Heart right ventricle (tissue), 16 donors: ENCODE measurements around the gene AMZ2. TPM values are rescaled to one million over a fixed set of nuclear protein-coding genes. Genes with fewer than 3 reads are reported as not detected.
A peak's percentile ranks its signal among the peaks of the same experiment; 100 is the strongest.
"Not testable (repeated sequence)": the region's sequence is repeated elsewhere in the genome, so short reads cannot be mapped to it uniquely, and the experiment has no call there.

ENCODE experiments used
- ATAC-seq, 8 donors: fragments of 200-7000 bp; cut with Tn5 transposase; one replicate each; pipeline ENCODE4 v1.9.1; 2020; ENCODE audit warnings: mild to moderate bottlenecking in 8 of 8, moderate library complexity in 8 of 8, moderate number of reproducible peaks in 1 of 8
- DNase-seq, 2 donors: peaks; one replicate each; pipeline ENCODE4 v3.0.0-alpha.2; 2020
- H3K27ac ChIP-seq, 10 donors: fragments of 200-600 bp; sonication (generic) in 2 of 10; one replicate each; pipeline versions ENCODE4 v1.5.0 to v1.8.0; 2020 to 2022; ENCODE audit warnings: mild to moderate bottlenecking in 3 of 10
- H3K27me3 ChIP-seq, 7 donors: fragments of 200-600 bp; one replicate each; pipeline ENCODE4 v1.8.0; 2021 to 2022; ENCODE audit warnings: mild to moderate bottlenecking in 2 of 7
- H3K36me3 ChIP-seq, 9 donors: fragments of 200-600 bp; sonication (generic) in 1 of 9; one replicate each; pipeline versions ENCODE4 v1.5.0 to v1.8.0; 2020 to 2022; ENCODE audit warnings: mild to moderate bottlenecking in 2 of 9
- H3K4me1 ChIP-seq, 9 donors: fragments of 200-600 bp; sonication (generic) in 1 of 9; one replicate each; pipeline versions ENCODE4 v1.5.0 to v1.8.0; 2020 to 2022; ENCODE audit warnings: mild to moderate bottlenecking in 4 of 9
- H3K4me3 ChIP-seq, 10 donors: fragments of 200-600 bp; sonication (generic) in 2 of 10; one replicate each; pipeline versions ENCODE4 v1.5.0 to v1.8.0; 2020 to 2022; ENCODE audit warnings: mild to moderate bottlenecking in 7 of 10, moderate library complexity in 2 of 10
- H3K9me3 ChIP-seq, 11 donors: fragments of 200-600 bp in 10 of 11; sonication (generic) in 2 of 11; one replicate each; pipeline versions ENCODE4 v1.5.0 to v1.8.0; 2013 to 2022; ENCODE audit warnings: mild to moderate bottlenecking in 2 of 11, control low read depth in 1 of 11, moderate library complexity in 1 of 11
- WGBS, 2 donors: extraction: QIAGEN DNeasy Blood & Tissue Kit; methylation state at CpG; one replicate each; pipeline ENCODE4 v1.1.7; 2013; ENCODE audit warnings: inconsistent platforms in 1 of 2; 5-methylcytosine and 5-hydroxymethylcytosine counted together
- intact Hi-C, 10 donors: fragments of 100-400 bp; cut with DNase I; formaldehyde crosslinking; loops; one replicate each; pipeline versions ENCODE4 v1.11.1 to v1.14.2; 2022
- polyA plus RNA-seq, 2 donors: library from polyadenylated mRNA; stranded (reverse); fragments of 200-250 nt; gene quantifications; one replicate each; pipeline ENCODE4 v1.2.3, GENCODE V29; 2013
- total RNA-seq, 10 donors: library from RNA; stranded (reverse); fragmentation: NEBNext Ultra II Directional in 3 of 10; extraction: Animal tissue kit (Norgen Biotek cat#: 25700) in 3 of 10; gene quantifications; one replicate each; pipeline versions ENCODE4 v1.2.1 to v1.2.4, GENCODE V29; 2021 to 2023
- TF ChIP-seq, protein P1 (sequence below), 9 donors: fragments of 200-600 bp; sonication (generic) in 2 of 9; IDR thresholded peaks; one replicate each; pipeline versions ENCODE4 v1.5.0 to v1.8.0; 2021 to 2022; ENCODE audit warnings: antibody characterized with exemption in 9 of 9, mild to moderate bottlenecking in 5 of 9, moderate library complexity in 1 of 9
- donor health status: Arrhythmogenic right ventricular cardiomyopathy.
- donor health status: ischemic (EF 13 %, LVEDD 7.1; RV severe dilation, severe dysfunction).
- donor health status: healthy with polysubstance abuse.
- donor health status: DM: no; HTN: yes; CAD: no.
- donor health status: DM: no; HTN: no; CAD: no.
- donor health status: ischemic (EF 25% LVEDD 6.9; RV normal size, moderate dysfunction).
- donor health status: ischemic (EF 25% LVEDD 5.7; RV mildly dilated, moderate dysfunction).
- donor health status: healthy.
- donor health status: DM: yes; HTN: yes; CAD: no.
- donor health status: Ischemic cardiomyopathy.
- donor health status: ischemic (EF 35%, LVEDD 5.7; RV mildly dilated, moderate dysfunction).
- donor health status: nonischemic (EF 11% LVEDD 7.7; RV severe dilation, severe dysfunction).
- donor health status: DM: yes; HTN: yes; CAD: no.
- donor health status: PGD.
- donor health status: ischemic (EF 29% LVEDD 5.4; RV normal size, mild dysfunction).
- donor health status: nonischemic (EF 23%, LVEDD 6.1; RV moderate dilation, normal function).

AMZ2 gene
- total and polyA plus RNA-seq, 12 donors: 41.6 to 140 (median 106) TPM

GRCh38 chr17:68273722-68274121 is 25.9 kb downstream of the AMZ2 start:
- H3K27me3 ChIP-seq: no peaks in the 10 kb centered on the region
- H3K36me3 ChIP-seq: peaks cover 0 to 65% (median 0%) of the 10 kb centered on the region in 9 donors
- DNase-seq (no peak), ATAC-seq (no peak)
- H3K4me3 ChIP-seq: no peak overlapping the region
- H3K27ac ChIP-seq: peak overlapping the region in 1 of 10 donors; percentile 57
- 67 to 73% methylated on average over 11 of the region's 11 CpGs for WGBS, 2 donors
- H3K9me3 ChIP-seq: peaks cover 0 to 10% (median 0%) of the 10 kb centered on the region in 11 donors
- no peaks in the 10 kb centered on the region for H3K4me1 ChIP-seq
- intact Hi-C loops: loop anchor here in 1 of 10 donors (10.0 kb wide), 1 partner anchor 131 kb away; no protein-coding TSS in a partner anchor
- TF ChIP-seq, protein P1, sequence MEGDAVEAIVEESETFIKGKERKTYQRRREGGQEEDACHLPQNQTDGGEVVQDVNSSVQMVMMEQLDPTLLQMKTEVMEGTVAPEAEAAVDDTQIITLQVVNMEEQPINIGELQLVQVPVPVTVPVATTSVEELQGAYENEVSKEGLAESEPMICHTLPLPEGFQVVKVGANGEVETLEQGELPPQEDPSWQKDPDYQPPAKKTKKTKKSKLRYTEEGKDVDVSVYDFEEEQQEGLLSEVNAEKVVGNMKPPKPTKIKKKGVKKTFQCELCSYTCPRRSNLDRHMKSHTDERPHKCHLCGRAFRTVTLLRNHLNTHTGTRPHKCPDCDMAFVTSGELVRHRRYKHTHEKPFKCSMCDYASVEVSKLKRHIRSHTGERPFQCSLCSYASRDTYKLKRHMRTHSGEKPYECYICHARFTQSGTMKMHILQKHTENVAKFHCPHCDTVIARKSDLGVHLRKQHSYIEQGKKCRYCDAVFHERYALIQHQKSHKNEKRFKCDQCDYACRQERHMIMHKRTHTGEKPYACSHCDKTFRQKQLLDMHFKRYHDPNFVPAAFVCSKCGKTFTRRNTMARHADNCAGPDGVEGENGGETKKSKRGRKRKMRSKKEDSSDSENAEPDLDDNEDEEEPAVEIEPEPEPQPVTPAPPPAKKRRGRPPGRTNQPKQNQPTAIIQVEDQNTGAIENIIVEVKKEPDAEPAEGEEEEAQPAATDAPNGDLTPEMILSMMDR (IDR thresholded peaks at IDR 0.05): no peak

GRCh38 chr17:68276339-68276738 is 28.5 kb downstream of the AMZ2 start:
- H3K9me3 ChIP-seq, DNase-seq, ATAC-seq, H3K27me3 ChIP-seq, H3K27ac ChIP-seq, H3K4me1 ChIP-seq, H3K4me3 ChIP-seq: not testable (repeated sequence)
- 96 to 99% methylated on average over 3 of the region's 3 CpGs for WGBS, 2 donors
- intact Hi-C loops: loop anchor here in 1 of 10 donors (10.0 kb wide), 1 partner anchor 128 kb away; no protein-coding TSS in a partner anchor
- H3K36me3 ChIP-seq: peaks cover 0 to 63% (median 0%) of the 10 kb centered on the region in 9 donors

- Histone ChIP-seq H3K4me1 (no peaks in the 10 kb centered on the region), H3K36me3 (peaks cover 0 to 53% (median 0%) of the 10 kb centered on the region in 9 donors), H3K4me3 (no peak overlapping the region), H3K9me3 (peaks cover 0 to 10% (median 0%) of the 10 kb centered on the region in 11 donors), H3K27me3 (no peaks in the 10 kb centered on the region), H3K27ac (no peak overlapping the region)
- no peak for DNase-seq
- intact Hi-C loops: loop anchor here in 1 of 10 donors (10.0 kb wide), 1 partner anchor 127 kb away; no protein-coding TSS in a partner anchor
- no peak for ATAC-seq
- TF ChIP-seq, protein P1 (IDR thresholded peaks at IDR 0.05): no peak
- WGBS, 2 donors: 98 to 99% methylated on average over 5 of the region's 5 CpGs
These were observed 30.0 kb downstream of the AMZ2 start for GRCh38 chr17:68277807-68278206.

DNA sequence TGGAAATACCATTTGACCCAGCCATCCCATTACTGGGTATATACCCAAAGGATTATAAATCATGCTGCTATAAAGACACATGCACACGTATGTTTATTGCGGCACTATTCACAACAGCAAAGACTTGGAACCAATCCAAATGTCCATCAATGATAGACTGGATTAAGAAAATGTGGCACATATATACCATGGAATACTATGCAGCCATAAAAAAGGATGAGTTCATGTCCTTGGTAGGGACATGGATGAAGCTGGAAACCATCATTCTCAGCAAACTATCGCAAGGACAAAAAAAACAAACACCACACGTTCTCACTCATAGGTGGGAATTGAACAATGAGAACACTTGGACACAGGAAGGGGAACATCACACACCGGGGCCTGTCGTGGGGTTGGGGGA is 34.1 kb downstream of the AMZ2 start:
- DNase-seq, intact Hi-C loops, H3K27me3 ChIP-seq, H3K27ac ChIP-seq, H3K4me1 ChIP-seq, ATAC-seq, H3K4me3 ChIP-seq, H3K9me3 ChIP-seq: not testable (repeated sequence)
- 87 to 92% methylated on average over 4 of the region's 6 CpGs for WGBS, 2 donors
- H3K36me3 ChIP-seq: peaks cover 0 to 35% (median 0%) of the 10 kb centered on the region in 9 donors

DNA sequence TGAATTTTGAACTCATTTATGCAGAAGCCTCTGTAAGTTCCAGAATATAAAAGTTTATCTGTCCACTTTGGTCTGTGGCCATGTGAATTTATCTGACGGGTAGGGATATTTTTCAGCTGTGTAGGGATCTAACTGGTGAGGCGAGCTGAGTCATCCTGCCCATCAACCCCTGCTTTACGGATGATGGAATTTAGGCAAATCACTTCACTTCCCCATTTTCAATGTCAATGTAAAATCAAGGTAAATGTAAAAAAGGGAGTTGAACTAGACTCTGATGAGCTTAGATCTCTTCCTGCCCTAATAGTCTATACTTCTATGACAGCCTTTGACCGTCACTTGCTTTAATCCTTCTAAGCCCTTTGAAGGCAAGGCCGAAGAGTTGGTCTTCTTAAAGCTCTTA is 40.5 kb downstream of the AMZ2 start:
- H3K9me3 ChIP-seq: no peaks in the 10 kb centered on the region
- peak overlapping the region in 2 of 10 donors; percentile 56 to 98 for H3K27ac ChIP-seq
- peak overlapping the region in 1 of 10 donors; percentile 78 for H3K4me3 ChIP-seq
- no peak for DNase-seq
- peaks cover 0 to 19% (median 6%) of the 10 kb centered on the region in 7 donors for H3K27me3 ChIP-seq
- ATAC-seq: no peak
- peaks cover 4 to 51% (median 20%) of the 10 kb centered on the region in 9 donors for H3K4me1 ChIP-seq
- H3K36me3 ChIP-seq: no peaks in the 10 kb centered on the region
- intact Hi-C loops: no loop called here
- TF ChIP-seq, protein P1 (IDR thresholded peaks at IDR 0.05): no peak
- 83 to 88% methylated on average over 5 of the region's 5 CpGs for WGBS, 2 donors
